SK-N-SH (cell line): ENCODE results near the gene XXYLT1. TPM values are rescaled to one million over a fixed set of nuclear protein-coding genes. Genes with fewer than 3 reads are reported as not detected.

Experiments used
- CTCF ChIA-PET: fragments of 300-600, 350-600 bp; formaldehyde crosslinking; extraction: SDS; loops from one replicate; lab custom pipeline; 2021; lab: Yijun Ruan, JAX
- POLR2A ChIA-PET: fragments of 350-600 bp; sonication (Branson Sonifier 250); formaldehyde crosslinking; extraction: SDS; loops from one replicate; lab custom pipeline; 2020; ENCODE audit warnings: antibody characterized with exemption, inconsistent platforms; lab: Yijun Ruan, JAX
- DNase-seq: peaks from one replicate; pipeline ENCODE4 v3.0.0; 2012
- H2AFZ ChIP-seq: fragments of 200-600 bp; sonication (generic); 2 replicates; pipeline ENCODE4 v1.8.1; 2016; ENCODE audit warnings: antibody characterized with exemption, mild to moderate bottlenecking, low read depth
- H3F3A ChIP-seq: fragments of 200-600 bp; sonication (generic); replicated peaks from 2 replicates; pipeline ENCODE3; 2016; ENCODE audit warnings: antibody characterized with exemption, mild to moderate bottlenecking; ENCODE audit not compliant: insufficient read depth
- H3K27ac ChIP-seq, 2 experiments: fragments of 200-500 bp in 1 of 2; fragments of 200-600 bp in 1 of 2; sonication (Bioruptor generic) in 1 of 2; sonication (generic), shearing (Covaris generic) in 1 of 2; 2 replicates each; pipeline versions ENCODE4 v1.5.1 to v1.6.1; 2014 to 2016; ENCODE audit warnings: low read depth in 2 of 2, inconsistent platforms in 1 of 2, low read length in 1 of 2, mild to moderate bottlenecking in 1 of 2, mixed read lengths in 1 of 2
- H3K27me3 ChIP-seq: fragments of 200-600 bp; sonication (generic), shearing (Covaris generic); 2 replicates; pipeline ENCODE4 v1.6.1; 2016; ENCODE audit warnings: mixed run types; ENCODE audit not compliant: insufficient read depth
- H3K36me3 ChIP-seq, 2 experiments: fragments of 200-500 bp in 1 of 2; fragments of 200-600 bp in 1 of 2; sonication (Bioruptor generic) in 1 of 2; sonication (generic) in 1 of 2; replicated peaks in 1 of 2; 2 replicates each; pipeline versions ENCODE3 to v1.5.1; 2014 to 2016; ENCODE audit warnings: low read length in 1 of 2, mild to moderate bottlenecking in 1 of 2; ENCODE audit not compliant: insufficient read depth in 2 of 2, control insufficient read depth in 1 of 2
- H3K4me1 ChIP-seq, 2 experiments: fragments of 200-500 bp in 1 of 2; fragments of 200-600 bp in 1 of 2; sonication (Bioruptor generic) in 1 of 2; sonication (generic), shearing (Covaris generic) in 1 of 2; 2 replicates each; pipeline versions ENCODE4 v1.5.1 to v1.6.1; 2014 to 2016; ENCODE audit warnings: low read depth in 1 of 2, low read length in 1 of 2, mixed run types in 1 of 2; ENCODE audit not compliant: insufficient read depth in 2 of 2, control insufficient read depth in 1 of 2
- H3K4me2 ChIP-seq: fragments of 200-600 bp; sonication (generic), shearing (Covaris generic); 2 replicates; pipeline ENCODE4 v1.6.1; 2017; ENCODE audit warnings: mixed run types
- H3K4me3 ChIP-seq, 2 experiments: fragments of 200-500 bp in 1 of 2; fragments of 200-600 bp in 1 of 2; sonication (Bioruptor generic) in 1 of 2; sonication (generic), shearing (Covaris generic) in 1 of 2; 2 replicates each; pipeline versions ENCODE4 v1.5.1 to v1.8.1; 2014 to 2016; ENCODE audit warnings: low read depth in 2 of 2, inconsistent platforms in 1 of 2, low read length in 1 of 2, mild to moderate bottlenecking in 1 of 2, mixed read lengths in 1 of 2, moderate library complexity in 1 of 2
- H3K79me2 ChIP-seq: fragments of 200-600 bp; sonication (generic); 2 replicates; pipeline ENCODE4 v1.8.1; 2017; ENCODE audit warnings: mild to moderate bottlenecking; ENCODE audit not compliant: insufficient read depth
- H3K9ac ChIP-seq: fragments of 200-600 bp; sonication (generic); 2 replicates; pipeline ENCODE4 v1.6.1; 2017; ENCODE audit warnings: mixed run types
- H3K9me2 ChIP-seq: fragments of 200-600 bp; sonication (generic); 2 replicates; pipeline ENCODE4 v1.6.1; 2017; ENCODE audit warnings: mixed run types
- H3K9me3 ChIP-seq: fragments of 200-600 bp; sonication (generic); 2 replicates; pipeline ENCODE4 v1.6.1; 2017; ENCODE audit warnings: mixed run types, mild to moderate bottlenecking, moderate library complexity
- H4K20me1 ChIP-seq: fragments of 200-600 bp; sonication (generic); 2 replicates; pipeline ENCODE4 v1.6.1; 2017; ENCODE audit warnings: mild to moderate bottlenecking, mixed run types; ENCODE audit not compliant: insufficient read depth
- CHD2 ChIP-seq: fragments of 150-350 bp; IDR thresholded peaks from 2 replicates; pipeline ENCODE4 v1.6.1; 2018; ENCODE audit warnings: low read length; ENCODE audit not compliant: partially characterized antibody
- ELF1 ChIP-seq: IDR thresholded peaks from 2 replicates; pipeline ENCODE4 v1.4.0; 2012
- EP300 ChIP-seq, 2 experiments: IDR thresholded peaks; 2 replicates each; pipeline versions ENCODE4 v1.4.0 to v1.6.1; 2012; ENCODE audit warnings: borderline replicate concordance in 1 of 2, low read depth in 1 of 2, low read length in 1 of 2
- EZH2phosphoT487 ChIP-seq: fragments of 200-600 bp; sonication (generic); IDR thresholded peaks from 2 replicates; pipeline ENCODE4 v1.6.1; 2017; ENCODE audit warnings: low read depth, mixed run types, mild to moderate bottlenecking, antibody characterized with exemption, moderate library complexity, borderline replicate concordance
- FOXJ3 ChIP-seq: sonication (generic); formaldehyde crosslinking; IDR thresholded peaks from 2 replicates; pipeline ENCODE4 v1.5.1; 2020; ENCODE audit warnings: mild to moderate bottlenecking, missing genetic modification reagents
- FOXM1 ChIP-seq: IDR thresholded peaks from 2 replicates; pipeline ENCODE4 v1.4.0; 2012; ENCODE audit warnings: low read depth, mild to moderate bottlenecking
- POLR2AphosphoS5 ChIP-seq: IDR thresholded peaks from 2 replicates; pipeline ENCODE4 v1.6.1; 2012; ENCODE audit warnings: low read depth, low read length
- RAD21 ChIP-seq: IDR thresholded peaks from 2 replicates; pipeline ENCODE4 v1.6.1; 2012; ENCODE audit warnings: mild to moderate bottlenecking, low read length
- RCOR1 ChIP-seq: fragments of 150-350 bp; IDR thresholded peaks from 2 replicates; pipeline ENCODE4 v1.6.1; 2017; ENCODE audit warnings: antibody characterized with exemption, low read length
- TAF1 ChIP-seq: IDR thresholded peaks from 2 replicates; pipeline ENCODE4 v1.6.1; 2012; ENCODE audit warnings: low read depth, mild to moderate bottlenecking, low read length, moderate library complexity, borderline replicate concordance
- TCF12 ChIP-seq: IDR thresholded peaks from 2 replicates; pipeline ENCODE4 v1.4.0; 2012
- YY1 ChIP-seq: IDR thresholded peaks from 2 replicates; pipeline ENCODE4 v1.4.0; 2012; ENCODE audit warnings: low read depth, mild to moderate bottlenecking
- WGBS: methylation state at CpG from one replicate; pipeline ENCODE4 v1.1.6; 2017; ENCODE audit warnings: low lambda C conversion rate; 5-methylcytosine and 5-hydroxymethylcytosine counted together
- polyA plus RNA-seq, 3 experiments: library from polyadenylated mRNA; depleted of rRNA; stranded (reverse); fragments of >200 nt; gene quantifications; 2 replicates each; pipeline ENCODE4 v1.2.3, GENCODE V29; 2012
- TF ChIP-seq, protein P1 (sequence below): IDR thresholded peaks from 2 replicates; pipeline ENCODE4 v1.4.0; 2012; ENCODE audit warnings: low read depth
- TF ChIP-seq, protein P2 (sequence below): fragments of 150-350 bp; IDR thresholded peaks from 2 replicates; pipeline ENCODE4 v1.6.1; 2017; ENCODE audit warnings: antibody characterized with exemption, low read length, low read depth, borderline replicate concordance
- TF ChIP-seq, protein P3 (sequence below): fragments of 200-600 bp; sonication (generic); IDR thresholded peaks from 2 replicates; pipeline ENCODE4 v1.6.1; 2017; ENCODE audit warnings: antibody characterized with exemption, mild to moderate bottlenecking, moderate library complexity
- TF ChIP-seq, protein P4 (sequence below): IDR thresholded peaks from 2 replicates; pipeline ENCODE4 v1.4.0; 2012; ENCODE audit warnings: low read depth, borderline replicate concordance
- TF ChIP-seq, protein P5 (sequence below): IDR thresholded peaks from 2 replicates; pipeline ENCODE4 v1.4.0; 2012; ENCODE audit warnings: low read depth, borderline replicate concordance
- TF ChIP-seq, protein P6 (sequence below): fragments of 150-350 bp; IDR thresholded peaks from 2 replicates; pipeline ENCODE4 v1.6.1; 2016; ENCODE audit warnings: mild to moderate bottlenecking, low read depth, low read length
- TF ChIP-seq, protein P7 (sequence below): IDR thresholded peaks from 2 replicates; pipeline ENCODE4; 2012

The XXYLT1 gene
- polyA plus RNA-seq, 1 of the 3 experiments (the other 2 are of a cell fraction) = 22.6 TPM

DNA sequence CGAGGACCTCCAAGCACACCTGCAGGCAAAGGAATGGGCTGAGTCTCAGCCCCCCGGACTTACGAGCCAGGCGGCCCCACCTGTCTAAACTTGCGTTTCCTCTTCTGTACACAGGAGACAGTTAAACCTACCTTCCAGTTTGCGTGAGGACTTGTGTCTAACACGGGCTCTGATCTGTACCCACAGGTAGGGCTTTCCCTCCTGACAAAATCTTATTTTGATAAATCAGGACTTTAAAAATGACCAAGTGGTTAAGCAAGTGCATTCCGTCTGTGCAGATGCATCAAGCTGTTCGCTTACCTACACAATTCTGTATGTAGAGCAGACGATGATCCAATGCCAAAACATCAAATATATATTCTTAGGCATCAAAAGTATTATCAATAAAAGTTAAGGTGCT is 238.0 kb downstream of the XXYLT1 start:
- Histone ChIP-seq H3K4me1 (peaks cover 10 to 13% of the 10 kb centered on the region in 2 experiments; a peak in 2 of 4 replicates), H3K4me3 (no peak overlapping the region), H3K9ac (no peak overlapping the region), H3F3A (no peaks in the 10 kb centered on the region), H3K9me2 (no peaks in the 10 kb centered on the region), H3K36me3 (no peaks in the 10 kb centered on the region), H3K79me2 (no peaks in the 10 kb centered on the region), H3K9me3 (no peaks in the 10 kb centered on the region), H3K27ac (no peak overlapping the region), H2AFZ (no peak overlapping the region), H3K4me2 (no peak overlapping the region), H4K20me1 (no peaks in the 10 kb centered on the region), H3K27me3 (no peaks in the 10 kb centered on the region)
- WGBS = 85% methylated on average over 10 of the region's 10 CpGs
- TF ChIP-seq TAF1 (no peak), CHD2 (no peak), EZH2phosphoT487 (no peak), POLR2AphosphoS5 (no peak), RAD21 (no peak), RCOR1 (no peak), EP300 (IDR thresholded peaks at IDR 0.05; ENCODE audit: borderline replicate concordance in 1 of 2, low read depth in 1 of 2, low read length in 1 of 2) (no peak), FOXJ3 (CRISPR knock-in tag) (no peak), YY1 (no peak), ELF1 (no peak), TCF12 (no peak), FOXM1 (no peak)
- TF ChIP-seq, protein P1, sequence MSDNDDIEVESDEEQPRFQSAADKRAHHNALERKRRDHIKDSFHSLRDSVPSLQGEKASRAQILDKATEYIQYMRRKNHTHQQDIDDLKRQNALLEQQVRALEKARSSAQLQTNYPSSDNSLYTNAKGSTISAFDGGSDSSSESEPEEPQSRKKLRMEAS = no peak
- TF ChIP-seq, protein P2, sequence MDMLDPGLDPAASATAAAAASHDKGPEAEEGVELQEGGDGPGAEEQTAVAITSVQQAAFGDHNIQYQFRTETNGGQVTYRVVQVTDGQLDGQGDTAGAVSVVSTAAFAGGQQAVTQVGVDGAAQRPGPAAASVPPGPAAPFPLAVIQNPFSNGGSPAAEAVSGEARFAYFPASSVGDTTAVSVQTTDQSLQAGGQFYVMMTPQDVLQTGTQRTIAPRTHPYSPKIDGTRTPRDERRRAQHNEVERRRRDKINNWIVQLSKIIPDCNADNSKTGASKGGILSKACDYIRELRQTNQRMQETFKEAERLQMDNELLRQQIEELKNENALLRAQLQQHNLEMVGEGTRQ = no peak
- TF ChIP-seq, protein P3, sequence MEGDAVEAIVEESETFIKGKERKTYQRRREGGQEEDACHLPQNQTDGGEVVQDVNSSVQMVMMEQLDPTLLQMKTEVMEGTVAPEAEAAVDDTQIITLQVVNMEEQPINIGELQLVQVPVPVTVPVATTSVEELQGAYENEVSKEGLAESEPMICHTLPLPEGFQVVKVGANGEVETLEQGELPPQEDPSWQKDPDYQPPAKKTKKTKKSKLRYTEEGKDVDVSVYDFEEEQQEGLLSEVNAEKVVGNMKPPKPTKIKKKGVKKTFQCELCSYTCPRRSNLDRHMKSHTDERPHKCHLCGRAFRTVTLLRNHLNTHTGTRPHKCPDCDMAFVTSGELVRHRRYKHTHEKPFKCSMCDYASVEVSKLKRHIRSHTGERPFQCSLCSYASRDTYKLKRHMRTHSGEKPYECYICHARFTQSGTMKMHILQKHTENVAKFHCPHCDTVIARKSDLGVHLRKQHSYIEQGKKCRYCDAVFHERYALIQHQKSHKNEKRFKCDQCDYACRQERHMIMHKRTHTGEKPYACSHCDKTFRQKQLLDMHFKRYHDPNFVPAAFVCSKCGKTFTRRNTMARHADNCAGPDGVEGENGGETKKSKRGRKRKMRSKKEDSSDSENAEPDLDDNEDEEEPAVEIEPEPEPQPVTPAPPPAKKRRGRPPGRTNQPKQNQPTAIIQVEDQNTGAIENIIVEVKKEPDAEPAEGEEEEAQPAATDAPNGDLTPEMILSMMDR = no peak
- TF ChIP-seq, protein P4, sequence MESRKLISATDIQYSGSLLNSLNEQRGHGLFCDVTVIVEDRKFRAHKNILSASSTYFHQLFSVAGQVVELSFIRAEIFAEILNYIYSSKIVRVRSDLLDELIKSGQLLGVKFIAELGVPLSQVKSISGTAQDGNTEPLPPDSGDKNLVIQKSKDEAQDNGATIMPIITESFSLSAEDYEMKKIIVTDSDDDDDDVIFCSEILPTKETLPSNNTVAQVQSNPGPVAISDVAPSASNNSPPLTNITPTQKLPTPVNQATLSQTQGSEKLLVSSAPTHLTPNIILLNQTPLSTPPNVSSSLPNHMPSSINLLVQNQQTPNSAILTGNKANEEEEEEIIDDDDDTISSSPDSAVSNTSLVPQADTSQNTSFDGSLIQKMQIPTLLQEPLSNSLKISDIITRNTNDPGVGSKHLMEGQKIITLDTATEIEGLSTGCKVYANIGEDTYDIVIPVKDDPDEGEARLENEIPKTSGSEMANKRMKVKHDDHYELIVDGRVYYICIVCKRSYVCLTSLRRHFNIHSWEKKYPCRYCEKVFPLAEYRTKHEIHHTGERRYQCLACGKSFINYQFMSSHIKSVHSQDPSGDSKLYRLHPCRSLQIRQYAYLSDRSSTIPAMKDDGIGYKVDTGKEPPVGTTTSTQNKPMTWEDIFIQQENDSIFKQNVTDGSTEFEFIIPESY = no peak
- TF ChIP-seq, protein P5, sequence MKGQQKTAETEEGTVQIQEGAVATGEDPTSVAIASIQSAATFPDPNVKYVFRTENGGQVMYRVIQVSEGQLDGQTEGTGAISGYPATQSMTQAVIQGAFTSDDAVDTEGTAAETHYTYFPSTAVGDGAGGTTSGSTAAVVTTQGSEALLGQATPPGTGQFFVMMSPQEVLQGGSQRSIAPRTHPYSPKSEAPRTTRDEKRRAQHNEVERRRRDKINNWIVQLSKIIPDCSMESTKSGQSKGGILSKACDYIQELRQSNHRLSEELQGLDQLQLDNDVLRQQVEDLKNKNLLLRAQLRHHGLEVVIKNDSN = no peak
- TF ChIP-seq, protein P6, sequence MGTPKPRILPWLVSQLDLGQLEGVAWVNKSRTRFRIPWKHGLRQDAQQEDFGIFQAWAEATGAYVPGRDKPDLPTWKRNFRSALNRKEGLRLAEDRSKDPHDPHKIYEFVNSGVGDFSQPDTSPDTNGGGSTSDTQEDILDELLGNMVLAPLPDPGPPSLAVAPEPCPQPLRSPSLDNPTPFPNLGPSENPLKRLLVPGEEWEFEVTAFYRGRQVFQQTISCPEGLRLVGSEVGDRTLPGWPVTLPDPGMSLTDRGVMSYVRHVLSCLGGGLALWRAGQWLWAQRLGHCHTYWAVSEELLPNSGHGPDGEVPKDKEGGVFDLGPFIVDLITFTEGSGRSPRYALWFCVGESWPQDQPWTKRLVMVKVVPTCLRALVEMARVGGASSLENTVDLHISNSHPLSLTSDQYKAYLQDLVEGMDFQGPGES = no peak
- TF ChIP-seq, protein P7, sequence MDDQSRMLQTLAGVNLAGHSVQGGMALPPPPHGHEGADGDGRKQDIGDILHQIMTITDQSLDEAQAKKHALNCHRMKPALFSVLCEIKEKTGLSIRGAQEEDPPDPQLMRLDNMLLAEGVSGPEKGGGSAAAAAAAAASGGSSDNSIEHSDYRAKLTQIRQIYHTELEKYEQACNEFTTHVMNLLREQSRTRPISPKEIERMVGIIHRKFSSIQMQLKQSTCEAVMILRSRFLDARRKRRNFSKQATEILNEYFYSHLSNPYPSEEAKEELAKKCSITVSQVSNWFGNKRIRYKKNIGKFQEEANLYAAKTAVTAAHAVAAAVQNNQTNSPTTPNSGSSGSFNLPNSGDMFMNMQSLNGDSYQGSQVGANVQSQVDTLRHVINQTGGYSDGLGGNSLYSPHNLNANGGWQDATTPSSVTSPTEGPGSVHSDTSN = no peak
- ChIA-PET POLR2A (no interaction called here), CTCF (no interaction called here)
- DNase-seq = no peak
